DOHH2 (cell line): ENCODE results near the gene IKZF3.

ENCODE experiments used
- H3F3A ChIP-seq: fragments of 200-600 bp; sonication (generic), shearing (Covaris generic); 2 replicates; pipeline ENCODE4 v1.6.0; 2016; ENCODE audit warnings: antibody characterized with exemption, mild to moderate bottlenecking; ENCODE audit not compliant: control insufficient read depth, insufficient read depth
- H3K27ac ChIP-seq: fragments of 200-600 bp; sonication (generic); 2 replicates; pipeline ENCODE4 v1.5.1; 2014; ENCODE audit warnings: low read depth, mild to moderate bottlenecking, low read length, moderate library complexity
- H3K27me3 ChIP-seq: fragments of 200-600 bp; sonication (generic); 2 replicates; pipeline ENCODE4 v1.6.1; 2014; ENCODE audit warnings: mild to moderate bottlenecking, low read length, mixed read lengths; ENCODE audit not compliant: control insufficient read depth
- H3K36me3 ChIP-seq: fragments of 200-600 bp; sonication (generic); 2 replicates; pipeline ENCODE4 v1.6.1; 2014; ENCODE audit warnings: mild to moderate bottlenecking, low read length, moderate library complexity, mixed read lengths; ENCODE audit not compliant: control insufficient read depth
- H3K4me1 ChIP-seq: fragments of 200-600 bp; sonication (generic); 2 replicates; pipeline ENCODE4 v1.6.1; 2014; ENCODE audit warnings: mild to moderate bottlenecking, low read length, mixed read lengths; ENCODE audit not compliant: control insufficient read depth
- H3K4me2 ChIP-seq: fragments of 200-600 bp; sonication (generic); 2 replicates; pipeline ENCODE4 v1.6.0; 2014; ENCODE audit warnings: mild to moderate bottlenecking, low read length, moderate library complexity
- H3K4me3 ChIP-seq: fragments of 200-600 bp; sonication (generic); 2 replicates; pipeline ENCODE4 v1.5.1; 2014; ENCODE audit warnings: mild to moderate bottlenecking, low read length, mixed read lengths
- H3K79me2 ChIP-seq: fragments of 200-600 bp; sonication (generic); 2 replicates; pipeline ENCODE4 v1.6.1; 2014; ENCODE audit warnings: mild to moderate bottlenecking, low read length, mixed read lengths; ENCODE audit not compliant: control insufficient read depth
- H3K9me2 ChIP-seq: fragments of 200-600 bp; sonication (generic); replicated peaks from 2 replicates; pipeline ENCODE4 v1.6.1; 2014; ENCODE audit warnings: mild to moderate bottlenecking, low read length, mixed read lengths; ENCODE audit not compliant: control insufficient read depth
- H3K9me3 ChIP-seq: fragments of 200-600 bp; sonication (generic); 2 replicates; pipeline ENCODE4 v1.6.1; 2014; ENCODE audit warnings: antibody characterized with exemption, low read length, mixed read lengths; ENCODE audit not compliant: control insufficient read depth, insufficient read depth
- H4K20me1 ChIP-seq: fragments of 200-600 bp; sonication (generic); 2 replicates; pipeline ENCODE4 v1.6.0; 2014; ENCODE audit warnings: low read depth, mild to moderate bottlenecking, antibody characterized with exemption, low read length, moderate library complexity; ENCODE audit not compliant: control insufficient read depth, insufficient read depth
- EZH2phosphoT487 ChIP-seq: fragments of 200-600 bp; sonication (generic); IDR thresholded peaks from 2 replicates; pipeline ENCODE4 v1.6.1; 2017; ENCODE audit warnings: borderline replicate concordance, mild to moderate bottlenecking, antibody characterized with exemption, low read length, moderate library complexity, mixed read lengths
- TF ChIP-seq, protein P1 (sequence below): fragments of 200-600 bp; sonication (generic); IDR thresholded peaks from one replicate; pipeline ENCODE4 v1.5.1; 2014; ENCODE audit warnings: antibody characterized with exemption, mild to moderate bottlenecking, low read depth, low read length; ENCODE audit not compliant: poor library complexity, severe bottlenecking

IKZF3 gene

DNA sequence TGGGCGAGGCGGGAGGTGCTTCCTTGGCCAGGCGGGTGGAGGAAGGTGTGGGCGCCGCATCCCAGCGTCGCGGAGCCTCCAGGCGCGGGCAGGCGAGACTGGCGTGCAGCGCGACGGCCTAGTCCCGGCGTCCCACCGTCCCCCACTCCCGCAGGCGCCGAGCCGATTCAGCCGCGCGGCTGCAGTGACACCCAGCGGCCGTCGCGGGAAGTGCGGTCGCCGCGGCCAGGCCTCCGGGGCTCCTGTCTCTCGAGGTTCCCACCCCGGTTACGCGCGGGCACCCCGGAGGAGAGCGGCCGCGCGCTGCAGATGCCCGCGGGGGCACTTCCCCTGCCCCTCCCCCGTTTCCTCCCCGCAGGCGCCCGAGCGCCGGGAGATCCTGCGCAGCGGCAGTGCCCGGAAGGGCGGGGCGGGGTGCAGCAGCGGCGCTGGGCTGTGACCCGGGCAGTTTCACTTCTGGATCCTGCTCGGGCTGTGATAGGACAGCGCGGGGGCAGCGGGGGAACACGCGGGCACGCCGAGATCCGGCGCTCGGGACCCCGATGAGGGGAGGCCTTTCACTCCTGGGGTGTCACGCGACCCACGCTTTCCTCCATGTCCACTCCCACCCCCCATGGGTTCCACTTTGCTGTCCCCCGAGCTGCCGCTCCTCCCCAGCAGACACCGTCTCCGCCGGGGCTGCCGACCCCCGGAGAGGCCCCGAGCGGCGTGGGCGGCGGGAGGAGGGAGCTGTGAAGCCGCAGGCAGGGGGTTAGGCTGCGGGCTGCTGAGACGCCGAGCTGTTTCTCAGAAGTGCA lies 109.8 kb downstream of the IKZF3 start:
- H4K20me1 ChIP-seq = no peaks in the 10 kb centered on the region
- H3K79me2 ChIP-seq = peaks cover 11% of the 10 kb centered on the region
- H3K27me3 ChIP-seq = no peaks in the 10 kb centered on the region
- peak overlapping the region; percentile 78 for H3K4me3 ChIP-seq
- TF ChIP-seq EZH2phosphoT487 = no peak
- TF ChIP-seq, protein P1, sequence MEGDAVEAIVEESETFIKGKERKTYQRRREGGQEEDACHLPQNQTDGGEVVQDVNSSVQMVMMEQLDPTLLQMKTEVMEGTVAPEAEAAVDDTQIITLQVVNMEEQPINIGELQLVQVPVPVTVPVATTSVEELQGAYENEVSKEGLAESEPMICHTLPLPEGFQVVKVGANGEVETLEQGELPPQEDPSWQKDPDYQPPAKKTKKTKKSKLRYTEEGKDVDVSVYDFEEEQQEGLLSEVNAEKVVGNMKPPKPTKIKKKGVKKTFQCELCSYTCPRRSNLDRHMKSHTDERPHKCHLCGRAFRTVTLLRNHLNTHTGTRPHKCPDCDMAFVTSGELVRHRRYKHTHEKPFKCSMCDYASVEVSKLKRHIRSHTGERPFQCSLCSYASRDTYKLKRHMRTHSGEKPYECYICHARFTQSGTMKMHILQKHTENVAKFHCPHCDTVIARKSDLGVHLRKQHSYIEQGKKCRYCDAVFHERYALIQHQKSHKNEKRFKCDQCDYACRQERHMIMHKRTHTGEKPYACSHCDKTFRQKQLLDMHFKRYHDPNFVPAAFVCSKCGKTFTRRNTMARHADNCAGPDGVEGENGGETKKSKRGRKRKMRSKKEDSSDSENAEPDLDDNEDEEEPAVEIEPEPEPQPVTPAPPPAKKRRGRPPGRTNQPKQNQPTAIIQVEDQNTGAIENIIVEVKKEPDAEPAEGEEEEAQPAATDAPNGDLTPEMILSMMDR = peak; percentile 78
- peak overlapping the region; percentile 100 for H3K27ac ChIP-seq
- peaks cover 20% of the 10 kb centered on the region for H3K36me3 ChIP-seq
- H3K9me2 ChIP-seq = no peaks in the 10 kb centered on the region
- peak overlapping the region; percentile 98 for H3K4me2 ChIP-seq
- peaks cover 64% of the 10 kb centered on the region for H3K4me1 ChIP-seq
- H3F3A ChIP-seq = peaks cover 48% of the 10 kb centered on the region
- H3K9me3 ChIP-seq = no peaks in the 10 kb centered on the region

DNA sequence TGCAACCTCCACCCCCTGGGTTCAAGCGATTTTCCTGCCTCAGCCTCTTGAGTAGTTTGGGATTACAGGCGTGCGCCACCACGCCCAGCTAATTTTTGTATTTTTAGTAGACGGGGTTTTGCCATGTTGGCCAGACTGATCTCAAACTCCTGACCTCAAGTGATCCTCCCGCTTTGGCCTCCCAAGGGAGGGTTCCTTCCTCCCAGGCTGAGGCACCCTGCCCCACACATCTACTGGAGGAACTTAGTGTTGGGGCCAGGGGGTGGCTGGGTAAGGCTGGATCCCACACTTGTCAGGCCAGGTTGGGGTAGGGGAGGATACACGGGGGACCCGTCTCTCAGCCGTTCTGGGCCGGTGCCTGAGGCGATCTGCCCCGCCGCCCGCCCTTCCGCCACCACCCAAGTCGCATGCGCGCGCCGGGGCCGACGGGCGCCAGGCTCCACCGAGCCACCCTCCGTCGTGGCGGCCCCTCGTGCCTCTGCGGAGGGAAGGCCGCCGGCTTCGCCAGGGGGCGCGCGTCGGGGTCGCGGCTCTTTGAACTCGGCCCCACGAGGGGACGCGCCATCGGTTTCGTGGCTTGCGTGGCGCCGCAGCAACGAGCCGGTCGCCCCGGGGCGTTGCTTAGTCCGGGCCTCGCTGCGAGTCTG lies 110.5 kb downstream of the IKZF3 start:
- no peaks in the 10 kb centered on the region for H3K9me3 ChIP-seq
- H3K4me1 ChIP-seq = peaks cover 57% of the 10 kb centered on the region

GRCh38 chr17:39752241-39752881 lies 111.8 kb downstream of the IKZF3 start:
- Histone ChIP-seq H3K4me3 (no peak overlapping the region), H3K27me3 (no peaks in the 10 kb centered on the region), H3K9me3 (no peaks in the 10 kb centered on the region), H3K9me2 (no peaks in the 10 kb centered on the region), H3K4me1 (peaks cover 44% of the 10 kb centered on the region), H3K4me2 (no peak overlapping the region), H3K27ac (no peak overlapping the region), H3K79me2 (no peaks in the 10 kb centered on the region), H4K20me1 (no peaks in the 10 kb centered on the region), H3K36me3 (peaks cover 6% of the 10 kb centered on the region; the same call in 1 of the 2 replicates), H3F3A (peaks cover 33% of the 10 kb centered on the region)
- no peak for TF ChIP-seq EZH2phosphoT487
- TF ChIP-seq, protein P1 = no peak

More for the DNA sequence above, 110.5 kb downstream of the IKZF3 start:
- Histone ChIP-seq H3K4me3 (peak overlapping the region; percentile 75), H3K27ac (peak overlapping the region; percentile 87), H3F3A (peaks cover 45% of the 10 kb centered on the region), H3K9me2 (no peaks in the 10 kb centered on the region), H3K4me2 (peak overlapping the region; percentile 90), H3K79me2 (peaks cover 6% of the 10 kb centered on the region), H3K36me3 (peaks cover 14% of the 10 kb centered on the region), H4K20me1 (no peaks in the 10 kb centered on the region), H3K27me3 (no peaks in the 10 kb centered on the region)
- no peak for TF ChIP-seq EZH2phosphoT487
- TF ChIP-seq, protein P1 = peak; percentile 82
